Parathyroid adenoma (tissue), 2 donors: ENCODE data around the gene SMCO3.

ENCODE experiments used
- H2AFZ ChIP-seq: fragments of 300-600 bp; sonication (generic); one replicate; pipeline ENCODE4 v1.7.0; 2017; ENCODE audit warnings: antibody characterized with exemption, mild to moderate bottlenecking
- H3K27ac ChIP-seq: fragments of 300-600 bp; sonication (generic); one replicate; pipeline ENCODE4 v1.7.0; 2017
- H3K27me3 ChIP-seq: fragments of 300-600 bp; sonication (generic); one replicate; pipeline ENCODE4 v1.7.0; 2017; ENCODE audit warnings: low read length; ENCODE audit not compliant: control insufficient read depth, insufficient read depth
- H3K36me3 ChIP-seq: fragments of 300-600 bp; sonication (generic); one replicate; pipeline ENCODE4 v1.7.0; 2017; ENCODE audit warnings: low read length; ENCODE audit not compliant: control insufficient read depth, insufficient read depth
- H3K4me1 ChIP-seq: fragments of 300-600 bp; sonication (generic); one replicate; pipeline ENCODE4 v1.7.0; 2017; ENCODE audit warnings: control low read depth
- H3K4me2 ChIP-seq: fragments of 300-600 bp; sonication (generic); one replicate; pipeline ENCODE4 v1.7.0; 2017; ENCODE audit warnings: low read length
- H3K4me3 ChIP-seq: fragments of 300-600 bp; sonication (generic); one replicate; pipeline ENCODE4 v1.7.0; 2017; ENCODE audit warnings: low read depth, low read length
- H3K79me2 ChIP-seq: fragments of 300-600 bp; sonication (generic); one replicate; pipeline ENCODE4 v1.7.0; 2017; ENCODE audit warnings: control low read depth
- H3K9ac ChIP-seq: fragments of 300-600 bp; sonication (generic); one replicate; pipeline ENCODE4 v1.7.0; 2017; ENCODE audit warnings: mild to moderate bottlenecking
- H3K9me3 ChIP-seq: fragments of 300-600 bp; sonication (generic); one replicate; pipeline ENCODE4 v1.7.0; 2017; ENCODE audit warnings: low read length; ENCODE audit not compliant: control insufficient read depth
- TF ChIP-seq, protein P1 (sequence below): fragments of 300-600 bp; sonication (generic); IDR thresholded peaks from one replicate; pipeline ENCODE4 v1.7.0; 2017; ENCODE audit warnings: antibody characterized with exemption, mild to moderate bottlenecking
- donor health status: primary hyperparathyroidism.

The SMCO3 gene

DNA sequence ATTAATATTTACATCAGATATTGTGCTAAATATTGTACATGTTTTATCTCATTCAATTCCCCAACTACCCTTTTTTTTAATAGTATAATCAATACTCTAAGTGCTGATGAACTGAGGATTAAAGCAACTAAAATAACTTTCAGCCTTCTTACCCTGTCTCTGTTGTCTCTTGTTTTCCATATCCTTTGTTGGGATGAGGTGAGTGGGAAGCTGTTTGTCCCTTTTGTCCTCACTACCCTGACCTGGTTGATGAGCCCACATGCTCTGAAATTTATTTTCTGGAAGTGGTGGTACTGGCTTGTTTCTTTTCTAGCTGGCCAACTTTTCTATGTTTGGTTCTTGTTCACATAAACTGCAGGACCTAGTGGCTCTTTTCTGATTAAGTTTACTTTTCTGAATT is 38.9 kb upstream of the SMCO3 start:
- H3K27me3 ChIP-seq = no peaks in the 10 kb centered on the region
- H3K9me3 ChIP-seq = no peaks in the 10 kb centered on the region
- no peak overlapping the region for H3K4me3 ChIP-seq
- H3K9ac ChIP-seq = no peak overlapping the region
- TF ChIP-seq, protein P1, sequence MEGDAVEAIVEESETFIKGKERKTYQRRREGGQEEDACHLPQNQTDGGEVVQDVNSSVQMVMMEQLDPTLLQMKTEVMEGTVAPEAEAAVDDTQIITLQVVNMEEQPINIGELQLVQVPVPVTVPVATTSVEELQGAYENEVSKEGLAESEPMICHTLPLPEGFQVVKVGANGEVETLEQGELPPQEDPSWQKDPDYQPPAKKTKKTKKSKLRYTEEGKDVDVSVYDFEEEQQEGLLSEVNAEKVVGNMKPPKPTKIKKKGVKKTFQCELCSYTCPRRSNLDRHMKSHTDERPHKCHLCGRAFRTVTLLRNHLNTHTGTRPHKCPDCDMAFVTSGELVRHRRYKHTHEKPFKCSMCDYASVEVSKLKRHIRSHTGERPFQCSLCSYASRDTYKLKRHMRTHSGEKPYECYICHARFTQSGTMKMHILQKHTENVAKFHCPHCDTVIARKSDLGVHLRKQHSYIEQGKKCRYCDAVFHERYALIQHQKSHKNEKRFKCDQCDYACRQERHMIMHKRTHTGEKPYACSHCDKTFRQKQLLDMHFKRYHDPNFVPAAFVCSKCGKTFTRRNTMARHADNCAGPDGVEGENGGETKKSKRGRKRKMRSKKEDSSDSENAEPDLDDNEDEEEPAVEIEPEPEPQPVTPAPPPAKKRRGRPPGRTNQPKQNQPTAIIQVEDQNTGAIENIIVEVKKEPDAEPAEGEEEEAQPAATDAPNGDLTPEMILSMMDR = no peak
- no peaks in the 10 kb centered on the region for H3K36me3 ChIP-seq
- H3K79me2 ChIP-seq = no peaks in the 10 kb centered on the region
- no peaks in the 10 kb centered on the region for H3K4me1 ChIP-seq
- no peak overlapping the region for H3K4me2 ChIP-seq
- no peak overlapping the region for H2AFZ ChIP-seq
- H3K27ac ChIP-seq = no peak overlapping the region

DNA sequence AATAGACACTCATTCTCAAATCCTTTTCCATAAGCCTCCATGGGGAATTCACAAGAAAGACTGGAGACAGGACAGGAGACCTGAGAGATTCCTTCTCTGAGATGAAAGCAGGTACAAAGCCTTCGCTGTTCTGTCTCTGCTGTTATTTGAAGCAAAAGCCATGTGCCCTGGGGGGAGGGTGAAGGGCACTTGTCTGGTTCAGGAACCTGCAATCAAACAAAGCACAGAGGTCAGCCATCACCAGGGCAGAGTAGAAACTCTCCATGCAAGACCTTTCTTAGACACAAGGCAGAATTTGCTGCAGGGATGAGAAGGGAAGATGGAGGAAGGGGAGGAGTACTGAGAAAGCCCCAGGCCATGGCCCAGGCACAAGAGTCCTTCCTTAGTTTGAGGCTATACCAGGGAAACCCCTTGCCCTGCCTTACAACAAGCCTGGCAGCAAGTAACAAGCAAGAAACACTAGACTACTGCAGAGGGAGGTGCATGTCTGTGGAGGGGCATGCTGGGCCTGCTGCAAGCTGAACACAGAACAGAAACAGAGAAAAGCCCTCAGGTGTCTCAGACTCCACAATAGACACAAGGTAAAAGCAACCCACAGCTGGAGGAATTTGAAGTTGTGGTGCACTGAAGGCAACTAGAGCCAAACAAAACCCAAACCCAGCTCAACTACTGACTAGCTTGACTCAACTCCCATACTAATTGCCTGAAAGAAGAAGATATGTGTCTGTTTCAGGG is 37.1 kb upstream of the SMCO3 start:
- TF ChIP-seq, protein P1 = no peak
- Histone ChIP-seq H3K27ac (no peak overlapping the region), H3K79me2 (no peaks in the 10 kb centered on the region)

DNA sequence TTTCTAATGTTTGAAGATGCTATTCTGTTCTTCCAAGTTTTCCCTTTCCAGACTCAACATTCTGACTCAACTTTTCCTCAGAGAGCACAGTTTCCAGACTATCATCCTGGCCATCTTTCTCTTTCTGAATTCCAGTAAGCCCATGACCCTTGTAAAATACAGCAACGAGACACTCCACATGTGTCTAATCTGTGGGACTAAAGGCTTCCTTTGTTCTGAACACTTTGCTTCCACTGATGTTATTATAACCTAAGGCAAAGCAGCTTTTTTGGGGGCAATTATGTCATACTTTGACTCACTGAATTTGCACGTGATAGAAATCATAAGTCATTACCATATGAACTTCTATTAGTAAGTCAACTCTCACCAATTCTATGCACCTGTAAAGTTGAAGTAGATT is 35.7 kb upstream of the SMCO3 start:
- Histone ChIP-seq H3K4me2 (no peak overlapping the region), H3K4me1 (no peaks in the 10 kb centered on the region), H3K79me2 (no peaks in the 10 kb centered on the region), H2AFZ (no peak overlapping the region), H3K9me3 (no peaks in the 10 kb centered on the region), H3K27me3 (no peaks in the 10 kb centered on the region), H3K9ac (no peak overlapping the region), H3K36me3 (no peaks in the 10 kb centered on the region), H3K4me3 (no peak overlapping the region), H3K27ac (no peak overlapping the region)
- TF ChIP-seq, protein P1 = no peak

More for the DNA sequence above, 37.1 kb upstream of the SMCO3 start:
- no peak overlapping the region for H3K4me2 ChIP-seq
- H3K4me3 ChIP-seq = no peak overlapping the region
- no peaks in the 10 kb centered on the region for H3K9me3 ChIP-seq
- H3K9ac ChIP-seq = no peak overlapping the region
- H3K4me1 ChIP-seq = no peaks in the 10 kb centered on the region
- H3K27me3 ChIP-seq = no peaks in the 10 kb centered on the region
- no peak overlapping the region for H2AFZ ChIP-seq
- H3K36me3 ChIP-seq = no peaks in the 10 kb centered on the region

DNA sequence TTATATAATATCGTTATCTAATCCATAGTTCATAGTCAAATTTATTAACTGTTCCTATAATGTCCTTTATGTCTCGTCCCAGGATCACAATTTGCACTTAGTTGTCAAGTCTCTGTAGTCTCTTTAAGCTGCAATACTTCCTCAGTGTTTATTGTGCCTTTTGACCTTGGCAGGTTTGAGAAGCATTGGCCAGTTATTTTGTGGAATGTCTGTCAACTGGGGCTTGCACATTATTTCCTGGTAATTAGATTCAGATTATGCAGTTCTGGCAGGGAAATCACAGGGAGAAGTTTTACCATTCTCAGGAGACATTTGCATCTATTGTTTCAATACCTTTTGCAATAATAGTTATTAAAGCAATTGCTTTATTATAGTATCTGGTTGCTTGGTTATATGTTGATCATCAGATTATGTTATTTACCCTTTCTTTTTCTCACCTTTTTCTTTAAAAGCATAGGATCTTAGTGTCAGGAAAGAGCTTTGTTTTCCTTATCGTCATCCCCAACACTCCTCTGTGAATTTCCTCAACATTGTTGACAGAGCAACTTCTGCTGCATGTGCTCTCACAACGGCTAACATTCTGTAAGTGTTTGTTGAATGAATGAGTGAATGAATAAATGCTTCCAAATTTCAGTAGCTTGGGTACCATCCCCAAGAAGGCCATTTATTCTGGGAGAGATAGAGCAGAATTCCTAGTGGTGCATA is 33.0 kb upstream of the SMCO3 start:
- TF ChIP-seq, protein P1 = no peak
- Histone ChIP-seq H3K9ac (no peak overlapping the region), H3K9me3 (no peaks in the 10 kb centered on the region), H3K4me2 (no peak overlapping the region), H3K4me3 (no peak overlapping the region), H3K36me3 (no peaks in the 10 kb centered on the region), H3K79me2 (no peaks in the 10 kb centered on the region), H3K4me1 (no peaks in the 10 kb centered on the region), H3K27ac (no peak overlapping the region), H2AFZ (no peak overlapping the region), H3K27me3 (no peaks in the 10 kb centered on the region)
